ENCODE data around the gene LILRB5.
"Not testable (repeated sequence)": the region's sequence is repeated elsewhere in the genome, so short reads cannot be mapped to it uniquely, and the experiment has no call there.

- TF ChIP-seq, protein P1, sequence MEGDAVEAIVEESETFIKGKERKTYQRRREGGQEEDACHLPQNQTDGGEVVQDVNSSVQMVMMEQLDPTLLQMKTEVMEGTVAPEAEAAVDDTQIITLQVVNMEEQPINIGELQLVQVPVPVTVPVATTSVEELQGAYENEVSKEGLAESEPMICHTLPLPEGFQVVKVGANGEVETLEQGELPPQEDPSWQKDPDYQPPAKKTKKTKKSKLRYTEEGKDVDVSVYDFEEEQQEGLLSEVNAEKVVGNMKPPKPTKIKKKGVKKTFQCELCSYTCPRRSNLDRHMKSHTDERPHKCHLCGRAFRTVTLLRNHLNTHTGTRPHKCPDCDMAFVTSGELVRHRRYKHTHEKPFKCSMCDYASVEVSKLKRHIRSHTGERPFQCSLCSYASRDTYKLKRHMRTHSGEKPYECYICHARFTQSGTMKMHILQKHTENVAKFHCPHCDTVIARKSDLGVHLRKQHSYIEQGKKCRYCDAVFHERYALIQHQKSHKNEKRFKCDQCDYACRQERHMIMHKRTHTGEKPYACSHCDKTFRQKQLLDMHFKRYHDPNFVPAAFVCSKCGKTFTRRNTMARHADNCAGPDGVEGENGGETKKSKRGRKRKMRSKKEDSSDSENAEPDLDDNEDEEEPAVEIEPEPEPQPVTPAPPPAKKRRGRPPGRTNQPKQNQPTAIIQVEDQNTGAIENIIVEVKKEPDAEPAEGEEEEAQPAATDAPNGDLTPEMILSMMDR (IDR thresholded peaks at IDR 0.05): not testable (repeated sequence)
- TF ChIP-seq POLR2A (IDR thresholded peaks at IDR 0.05): not testable (repeated sequence)
Measured at GRCh38 chr19:54289160-54289559, 32.1 kb upstream of the LILRB5 start.
